ENCODE data around the gene ETS1. TPM values are rescaled to one million over a fixed set of nuclear protein-coding genes. Genes with fewer than 3 reads are reported as not detected.
A peak's percentile ranks its signal among the peaks of the same experiment; 100 is the strongest.

The ETS1 gene
- total RNA-seq, 1 donor from 2014 or later = 121 TPM

- Histone ChIP-seq H3K4me1 (peaks cover 45% of the 10 kb centered on the region), H3K9me3 (no peaks in the 10 kb centered on the region), H3K4me3 (no peak overlapping the region), H3K36me3 (peaks cover 45% of the 10 kb centered on the region), H3K27me3 (no peaks in the 10 kb centered on the region), H3K27ac (peak overlapping the region; percentile 55)
- TF ChIP-seq, protein P1, sequence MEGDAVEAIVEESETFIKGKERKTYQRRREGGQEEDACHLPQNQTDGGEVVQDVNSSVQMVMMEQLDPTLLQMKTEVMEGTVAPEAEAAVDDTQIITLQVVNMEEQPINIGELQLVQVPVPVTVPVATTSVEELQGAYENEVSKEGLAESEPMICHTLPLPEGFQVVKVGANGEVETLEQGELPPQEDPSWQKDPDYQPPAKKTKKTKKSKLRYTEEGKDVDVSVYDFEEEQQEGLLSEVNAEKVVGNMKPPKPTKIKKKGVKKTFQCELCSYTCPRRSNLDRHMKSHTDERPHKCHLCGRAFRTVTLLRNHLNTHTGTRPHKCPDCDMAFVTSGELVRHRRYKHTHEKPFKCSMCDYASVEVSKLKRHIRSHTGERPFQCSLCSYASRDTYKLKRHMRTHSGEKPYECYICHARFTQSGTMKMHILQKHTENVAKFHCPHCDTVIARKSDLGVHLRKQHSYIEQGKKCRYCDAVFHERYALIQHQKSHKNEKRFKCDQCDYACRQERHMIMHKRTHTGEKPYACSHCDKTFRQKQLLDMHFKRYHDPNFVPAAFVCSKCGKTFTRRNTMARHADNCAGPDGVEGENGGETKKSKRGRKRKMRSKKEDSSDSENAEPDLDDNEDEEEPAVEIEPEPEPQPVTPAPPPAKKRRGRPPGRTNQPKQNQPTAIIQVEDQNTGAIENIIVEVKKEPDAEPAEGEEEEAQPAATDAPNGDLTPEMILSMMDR (IDR thresholded peaks at IDR 0.05) = no peak
- ATAC-seq = no peak
- DNase-seq = no peak
- intact Hi-C loops (cut with DNase I) = no loop called here
Observed at GRCh38 chr11:128463371-128463829, 124.0 kb downstream of the ETS1 start.

DNA sequence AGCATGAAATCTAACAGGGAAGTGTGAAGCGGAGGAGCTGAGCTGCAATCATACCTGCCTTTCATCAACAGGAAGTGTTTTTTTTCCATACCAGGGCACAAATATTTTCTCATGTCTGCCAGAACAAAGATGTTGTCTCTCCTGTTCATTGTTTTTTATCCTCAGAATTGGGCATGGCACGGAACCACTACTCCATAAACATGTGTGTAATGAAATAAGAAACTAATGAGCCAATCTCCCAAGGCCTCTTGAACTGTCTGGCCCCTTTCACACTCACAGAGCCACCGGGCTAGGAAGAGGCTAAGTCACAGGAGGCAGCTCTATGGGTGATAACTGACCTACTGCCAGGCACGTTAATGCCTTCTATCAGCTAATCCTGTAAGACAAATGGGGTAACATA is 124.4 kb downstream of the ETS1 start:
- TF ChIP-seq, protein P1 (IDR thresholded peaks at IDR 0.05) = no peak
- H3K4me1 ChIP-seq = peaks cover 40% of the 10 kb centered on the region
- no peaks in the 10 kb centered on the region for H3K9me3 ChIP-seq
- intact Hi-C loops (cut with DNase I) = no loop called here
- ATAC-seq = no peak
- no peak for DNase-seq
- H3K27me3 ChIP-seq = no peaks in the 10 kb centered on the region
- no peak overlapping the region for H3K4me3 ChIP-seq
- H3K27ac ChIP-seq = peak overlapping the region; percentile 55
- peaks cover 49% of the 10 kb centered on the region for H3K36me3 ChIP-seq

DNA sequence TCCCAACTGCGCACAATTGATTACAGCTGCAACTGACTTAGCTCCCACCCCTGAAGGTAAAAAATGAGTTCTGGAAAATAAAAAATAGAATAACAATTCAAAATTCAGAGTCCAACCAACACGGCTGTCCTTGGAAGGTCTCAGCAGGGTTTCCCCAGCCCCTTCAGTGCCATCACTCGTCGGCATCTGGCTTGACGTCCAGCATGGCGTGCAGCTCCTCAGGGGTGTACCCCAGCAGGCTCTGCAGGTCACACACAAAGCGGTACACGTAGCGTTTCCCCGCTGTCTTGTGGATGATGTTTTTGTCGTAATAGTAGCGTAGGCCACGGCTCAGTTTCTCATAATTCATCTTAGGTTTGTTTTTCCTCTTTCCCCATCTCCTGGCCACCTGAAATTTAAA is 125.2 kb downstream of the ETS1 start:
- H3K4me1 ChIP-seq = peaks cover 33% of the 10 kb centered on the region
- TF ChIP-seq, protein P1 (IDR thresholded peaks at IDR 0.05) = no peak
- H3K4me3 ChIP-seq = no peak overlapping the region
- H3K36me3 ChIP-seq = peaks cover 55% of the 10 kb centered on the region
- intact Hi-C loops (cut with DNase I) = no loop called here
- H3K9me3 ChIP-seq = no peaks in the 10 kb centered on the region
- H3K27me3 ChIP-seq = no peaks in the 10 kb centered on the region
- ATAC-seq (no peak), DNase-seq (no peak)
- H3K27ac ChIP-seq = no peak overlapping the region

DNA sequence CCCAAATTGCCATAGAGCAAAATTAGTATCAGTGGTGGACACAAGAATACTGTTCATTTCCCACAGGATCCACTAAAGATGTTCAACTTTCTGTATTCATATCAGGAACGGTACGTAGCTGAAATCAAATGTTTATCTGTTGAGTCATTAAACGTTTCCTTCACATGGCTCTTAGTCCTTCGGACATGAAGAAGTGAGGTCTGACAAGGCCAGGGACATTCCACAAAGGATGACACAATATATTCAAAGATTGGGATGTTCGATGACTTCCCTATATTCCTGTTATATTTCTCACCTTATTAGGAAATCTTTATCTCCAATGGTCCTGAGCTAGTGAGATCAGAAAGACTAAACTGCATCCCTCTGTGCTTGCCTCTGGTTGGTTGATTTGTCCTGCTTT is 129.0 kb downstream of the ETS1 start:
- peaks cover 48% of the 10 kb centered on the region for H3K36me3 ChIP-seq
- H3K27me3 ChIP-seq = no peaks in the 10 kb centered on the region
- no peak for DNase-seq
- intact Hi-C loops (cut with DNase I) = no loop called here
- no peak overlapping the region for H3K27ac ChIP-seq
- TF ChIP-seq, protein P1 (IDR thresholded peaks at IDR 0.05) = no peak
- H3K4me3 ChIP-seq = no peak overlapping the region
- H3K4me1 ChIP-seq = peaks cover 9% of the 10 kb centered on the region
- no peaks in the 10 kb centered on the region for H3K9me3 ChIP-seq
- ATAC-seq = no peak

- no peaks in the 10 kb centered on the region for H3K27me3 ChIP-seq
- TF ChIP-seq, protein P1 (IDR thresholded peaks at IDR 0.05) = no peak
- peaks cover 9% of the 10 kb centered on the region for H3K4me1 ChIP-seq
- peaks cover 43% of the 10 kb centered on the region for H3K36me3 ChIP-seq
- DNase-seq = no peak
- no peak for ATAC-seq
- H3K27ac ChIP-seq = no peak overlapping the region
- H3K4me3 ChIP-seq = no peak overlapping the region
- intact Hi-C loops (cut with DNase I) = no loop called here
- H3K9me3 ChIP-seq = no peaks in the 10 kb centered on the region
Observed at GRCh38 chr11:128457874-128458273, 129.5 kb downstream of the ETS1 start.

Data from upper lobe of right lung (tissue), 1 donor.